ENCODE data around the gene IL1RAP.

GRCh38 chr3:190557296-190557695, 43.4 kb downstream of the IL1RAP start:
- no peak for TF ChIP-seq CTCF (conservative IDR thresholded peaks at IDR 0.05 in 1 of 2, IDR thresholded peaks at IDR 0.05 in 1 of 2; ENCODE audit: extremely low read depth in 1 of 2, insufficient read depth in 1 of 2, low read depth in 1 of 2, low read length in 2 of 2)
- no peak for TF ChIP-seq EZH2 (IDR thresholded peaks at IDR 0.05; ENCODE audit: borderline replicate concordance, low read length)

Measured in mammary epithelial cell (primary cell).